Panc1 (cell line): ENCODE results near the gene MICAL2. TPM values are rescaled to one million over a fixed set of nuclear protein-coding genes. Genes with fewer than 3 reads are reported as not detected.

Experiments used
- ATAC-seq: fragments of 200-7000 bp; cut with Tn5 transposase; 2 replicates; pipeline ENCODE4 v1.9.1; 2020; ENCODE audit warnings: mild to moderate bottlenecking, moderate library complexity
- BruUV-seq: library from RNA; stranded (reverse); fragments of 400-500 nt; replicated peaks from 2 replicates; lab custom pipeline; 2021; lab: Mats Ljungman, UMichigan
- CTCF ChIA-PET: fragments of 300-600 bp; sonication (Branson Sonifier 250); formaldehyde crosslinking; loops from one replicate; lab custom pipeline; 2022; ENCODE audit warnings: antibody characterized with exemption; lab: Charles Lee
- POLR2A ChIA-PET: fragments of 300-600 bp; sonication (Branson Sonifier 250); formaldehyde crosslinking; loops from one replicate; lab custom pipeline; 2022; ENCODE audit warnings: antibody characterized with exemption; lab: Charles Lee
- DNase-seq: peaks from one replicate; pipeline ENCODE4 v3.0.0-alpha.2; 2010; ENCODE audit warnings: low read depth, low spot score
- H3K27ac ChIP-seq: 2 replicates; pipeline ENCODE4 v1.5.1; 2011; ENCODE audit warnings: mild to moderate bottlenecking, low read length, inconsistent platforms
- H3K27me3 ChIP-seq: fragments of 200-500 bp; sonication (Bioruptor generic); 2 replicates; pipeline ENCODE4 v1.6.0; 2014; ENCODE audit warnings: low read length, inconsistent platforms; ENCODE audit not compliant: control insufficient read depth, insufficient read depth
- H3K36me3 ChIP-seq: fragments of 200-500 bp; sonication (Bioruptor generic); 2 replicates; pipeline ENCODE4 v1.5.1; 2014; ENCODE audit warnings: inconsistent platforms, mild to moderate bottlenecking, low read length, moderate library complexity; ENCODE audit not compliant: control insufficient read depth, insufficient read depth
- H3K4me1 ChIP-seq: 2 replicates; pipeline ENCODE4 v1.5.1; 2011; ENCODE audit warnings: inconsistent platforms, mild to moderate bottlenecking, low read length, moderate library complexity; ENCODE audit not compliant: control insufficient read depth, insufficient read depth
- H3K4me3 ChIP-seq, 2 experiments: 2 replicates each; pipeline ENCODE4 v1.5.1; 2011 to 2012; ENCODE audit warnings: low read depth in 2 of 2, low read length in 2 of 2, mild to moderate bottlenecking in 2 of 2, inconsistent platforms in 1 of 2, moderate library complexity in 1 of 2
- H3K9me3 ChIP-seq: fragments of 200-500 bp; sonication (Bioruptor generic); 2 replicates; pipeline ENCODE4 v1.5.1; 2014; ENCODE audit warnings: low read depth, mild to moderate bottlenecking, inconsistent platforms, low read length, moderate library complexity; ENCODE audit not compliant: control insufficient read depth, insufficient read depth
- POLR2AphosphoS5 ChIP-seq: IDR thresholded peaks from 2 replicates; pipeline ENCODE4 v1.6.1; 2012; ENCODE audit warnings: mild to moderate bottlenecking, low read depth, low read length, moderate library complexity
- SIN3A ChIP-seq: IDR thresholded peaks from 2 replicates; pipeline ENCODE4 v1.6.1; 2012; ENCODE audit warnings: low read depth, mild to moderate bottlenecking, low read length, moderate library complexity, borderline replicate concordance; ENCODE audit not compliant: insufficient read depth
- TCF7L2 ChIP-seq: IDR thresholded peaks from 2 replicates; pipeline ENCODE4 v1.6.1; 2011; ENCODE audit warnings: mild to moderate bottlenecking, low read depth, low read length, inconsistent platforms
- in situ Hi-C: cut with HindIII; loops from 2 replicates; pipeline ENCODE4 v1.10.0; 2016; ENCODE audit warnings: low sequenced_read_pairs, low pct_unique_long_range_greater_than_20kb
- intact Hi-C: fragments of 100-400 bp; cut with micrococcal nuclease; formaldehyde crosslinking; loops from one replicate; pipeline ENCODE4 v1.10.0; 2022; ENCODE audit not compliant: unreplicated experiment
- total RNA-seq: library from RNA; stranded (reverse); gene quantifications from one replicate; pipeline ENCODE4 v1.2.1, GENCODE V29; 2021; ENCODE audit not compliant: unreplicated experiment
- TF ChIP-seq, protein P1 (sequence below), 2 experiments: IDR thresholded peaks; 2 replicates each; pipeline ENCODE4 v1.6.1; 2011 to 2012; ENCODE audit warnings: low read depth in 2 of 2, control low read depth in 1 of 2, low read length in 1 of 2, mild to moderate bottlenecking in 1 of 2, moderate library complexity in 1 of 2; ENCODE audit not compliant: insufficient read depth in 1 of 2
- TF ChIP-seq, protein P2 (sequence below): fragments of 450-650 bp; IDR thresholded peaks from 2 replicates; pipeline ENCODE4 v1.5.1; 2017; ENCODE audit warnings: mild to moderate bottlenecking

MICAL2 gene
- total RNA-seq, 1 experiment from 2014 or later, result 199 TPM

DNA sequence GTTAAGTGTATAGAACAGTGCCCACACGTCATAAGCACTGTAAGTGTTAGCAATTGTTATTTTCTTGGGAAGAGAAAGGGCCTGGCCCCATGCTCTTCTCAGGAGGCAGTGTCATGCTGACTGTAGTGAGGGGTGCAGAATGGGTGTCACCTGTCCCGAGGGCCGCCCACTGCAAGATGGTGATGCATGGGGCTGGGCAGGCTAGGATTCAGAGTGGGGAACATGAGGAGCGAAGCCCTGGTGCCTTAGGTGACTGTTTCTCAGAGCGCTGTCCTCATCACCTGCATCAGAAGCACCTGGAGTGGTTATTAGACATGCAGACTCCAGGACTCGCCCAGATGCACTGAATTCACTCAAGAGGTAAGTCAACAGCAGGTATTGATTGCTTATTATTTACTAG lies 166.0 kb downstream of the MICAL2 start:
- no peak overlapping the region for H3K27ac ChIP-seq
- H3K9me3 ChIP-seq, result no peaks in the 10 kb centered on the region
- POLR2A ChIA-PET, result no interaction called here
- BruUV-seq, result no TSS peak
- in situ Hi-C loops (no loop called here), intact Hi-C loops (no loop called here)
- ATAC-seq (no peak), DNase-seq (no peak)
- CTCF ChIA-PET, result no interaction called here
- TF ChIP-seq TCF7L2 (no peak), POLR2AphosphoS5 (no peak), SIN3A (no peak)
- TF ChIP-seq, protein P1, sequence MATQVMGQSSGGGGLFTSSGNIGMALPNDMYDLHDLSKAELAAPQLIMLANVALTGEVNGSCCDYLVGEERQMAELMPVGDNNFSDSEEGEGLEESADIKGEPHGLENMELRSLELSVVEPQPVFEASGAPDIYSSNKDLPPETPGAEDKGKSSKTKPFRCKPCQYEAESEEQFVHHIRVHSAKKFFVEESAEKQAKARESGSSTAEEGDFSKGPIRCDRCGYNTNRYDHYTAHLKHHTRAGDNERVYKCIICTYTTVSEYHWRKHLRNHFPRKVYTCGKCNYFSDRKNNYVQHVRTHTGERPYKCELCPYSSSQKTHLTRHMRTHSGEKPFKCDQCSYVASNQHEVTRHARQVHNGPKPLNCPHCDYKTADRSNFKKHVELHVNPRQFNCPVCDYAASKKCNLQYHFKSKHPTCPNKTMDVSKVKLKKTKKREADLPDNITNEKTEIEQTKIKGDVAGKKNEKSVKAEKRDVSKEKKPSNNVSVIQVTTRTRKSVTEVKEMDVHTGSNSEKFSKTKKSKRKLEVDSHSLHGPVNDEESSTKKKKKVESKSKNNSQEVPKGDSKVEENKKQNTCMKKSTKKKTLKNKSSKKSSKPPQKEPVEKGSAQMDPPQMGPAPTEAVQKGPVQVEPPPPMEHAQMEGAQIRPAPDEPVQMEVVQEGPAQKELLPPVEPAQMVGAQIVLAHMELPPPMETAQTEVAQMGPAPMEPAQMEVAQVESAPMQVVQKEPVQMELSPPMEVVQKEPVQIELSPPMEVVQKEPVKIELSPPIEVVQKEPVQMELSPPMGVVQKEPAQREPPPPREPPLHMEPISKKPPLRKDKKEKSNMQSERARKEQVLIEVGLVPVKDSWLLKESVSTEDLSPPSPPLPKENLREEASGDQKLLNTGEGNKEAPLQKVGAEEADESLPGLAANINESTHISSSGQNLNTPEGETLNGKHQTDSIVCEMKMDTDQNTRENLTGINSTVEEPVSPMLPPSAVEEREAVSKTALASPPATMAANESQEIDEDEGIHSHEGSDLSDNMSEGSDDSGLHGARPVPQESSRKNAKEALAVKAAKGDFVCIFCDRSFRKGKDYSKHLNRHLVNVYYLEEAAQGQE (IDR thresholded peaks at IDR 0.05; ENCODE audit: insufficient read depth in 1 of 2, low read depth in 2 of 2, low read length in 1 of 2), result no peak
- TF ChIP-seq, protein P2, sequence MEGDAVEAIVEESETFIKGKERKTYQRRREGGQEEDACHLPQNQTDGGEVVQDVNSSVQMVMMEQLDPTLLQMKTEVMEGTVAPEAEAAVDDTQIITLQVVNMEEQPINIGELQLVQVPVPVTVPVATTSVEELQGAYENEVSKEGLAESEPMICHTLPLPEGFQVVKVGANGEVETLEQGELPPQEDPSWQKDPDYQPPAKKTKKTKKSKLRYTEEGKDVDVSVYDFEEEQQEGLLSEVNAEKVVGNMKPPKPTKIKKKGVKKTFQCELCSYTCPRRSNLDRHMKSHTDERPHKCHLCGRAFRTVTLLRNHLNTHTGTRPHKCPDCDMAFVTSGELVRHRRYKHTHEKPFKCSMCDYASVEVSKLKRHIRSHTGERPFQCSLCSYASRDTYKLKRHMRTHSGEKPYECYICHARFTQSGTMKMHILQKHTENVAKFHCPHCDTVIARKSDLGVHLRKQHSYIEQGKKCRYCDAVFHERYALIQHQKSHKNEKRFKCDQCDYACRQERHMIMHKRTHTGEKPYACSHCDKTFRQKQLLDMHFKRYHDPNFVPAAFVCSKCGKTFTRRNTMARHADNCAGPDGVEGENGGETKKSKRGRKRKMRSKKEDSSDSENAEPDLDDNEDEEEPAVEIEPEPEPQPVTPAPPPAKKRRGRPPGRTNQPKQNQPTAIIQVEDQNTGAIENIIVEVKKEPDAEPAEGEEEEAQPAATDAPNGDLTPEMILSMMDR, result no peak
- no peaks in the 10 kb centered on the region for H3K4me1 ChIP-seq
- H3K4me3 ChIP-seq, result no peak overlapping the region
- H3K27me3 ChIP-seq, result no peaks in the 10 kb centered on the region
- no peaks in the 10 kb centered on the region for H3K36me3 ChIP-seq

DNA sequence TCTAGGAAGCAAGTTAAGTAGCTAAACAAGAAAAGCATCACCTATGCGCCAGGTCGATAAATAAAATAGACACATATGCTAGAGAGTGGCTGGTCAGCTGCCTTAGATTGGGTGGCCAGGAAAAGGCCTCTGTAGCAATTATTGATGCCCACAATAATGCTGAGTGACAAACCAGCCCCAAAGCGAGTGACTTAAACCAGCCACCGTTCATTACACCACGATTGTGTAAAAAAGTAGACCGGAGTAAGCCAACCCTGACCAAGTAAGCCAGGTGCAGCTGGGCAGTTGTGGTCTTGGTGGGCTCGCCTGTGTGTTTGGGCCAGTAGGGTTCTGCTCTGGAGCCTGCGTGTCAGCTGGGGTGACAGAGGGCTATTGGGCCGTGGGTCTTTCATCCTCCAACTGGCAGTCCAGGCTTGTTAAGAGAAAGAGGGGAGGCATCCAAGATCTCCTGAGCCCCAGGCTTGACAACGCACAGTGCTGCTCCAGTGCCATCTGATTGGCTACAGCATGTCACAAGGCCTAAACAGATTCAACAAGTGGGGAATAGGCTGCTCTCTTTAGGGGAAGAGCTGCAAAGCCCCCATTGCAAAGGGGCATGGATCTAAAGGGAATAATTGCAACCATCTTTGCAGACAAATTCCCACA lies 166.6 kb downstream of the MICAL2 start:
- Histone ChIP-seq H3K36me3 (no peaks in the 10 kb centered on the region), H3K27me3 (no peaks in the 10 kb centered on the region), H3K27ac (no peak overlapping the region), H3K4me3 (no peak overlapping the region), H3K4me1 (peaks cover 2% of the 10 kb centered on the region; the same call in 1 of the 2 replicates), H3K9me3 (no peaks in the 10 kb centered on the region)
- TF ChIP-seq, protein P2, result no peak
- no peak for TF ChIP-seq TCF7L2
- TF ChIP-seq, protein P1 (IDR thresholded peaks at IDR 0.05; ENCODE audit: insufficient read depth in 1 of 2, low read depth in 2 of 2, low read length in 1 of 2), result no peak
- TF ChIP-seq SIN3A, result no peak
- TF ChIP-seq POLR2AphosphoS5, result no peak
- in situ Hi-C loops (no loop called here), intact Hi-C loops (no loop called here)
- ATAC-seq (no peak), DNase-seq (no peak)
- POLR2A ChIA-PET, result no interaction called here
- BruUV-seq, result no TSS peak
- CTCF ChIA-PET, result no interaction called here
